ENCODE measurements around the gene HOXA4.

GRCh38 chr7:27124096-27124901 lies 6.3 kb downstream of the HOXA4 start:
- TF ChIP-seq, protein P1, sequence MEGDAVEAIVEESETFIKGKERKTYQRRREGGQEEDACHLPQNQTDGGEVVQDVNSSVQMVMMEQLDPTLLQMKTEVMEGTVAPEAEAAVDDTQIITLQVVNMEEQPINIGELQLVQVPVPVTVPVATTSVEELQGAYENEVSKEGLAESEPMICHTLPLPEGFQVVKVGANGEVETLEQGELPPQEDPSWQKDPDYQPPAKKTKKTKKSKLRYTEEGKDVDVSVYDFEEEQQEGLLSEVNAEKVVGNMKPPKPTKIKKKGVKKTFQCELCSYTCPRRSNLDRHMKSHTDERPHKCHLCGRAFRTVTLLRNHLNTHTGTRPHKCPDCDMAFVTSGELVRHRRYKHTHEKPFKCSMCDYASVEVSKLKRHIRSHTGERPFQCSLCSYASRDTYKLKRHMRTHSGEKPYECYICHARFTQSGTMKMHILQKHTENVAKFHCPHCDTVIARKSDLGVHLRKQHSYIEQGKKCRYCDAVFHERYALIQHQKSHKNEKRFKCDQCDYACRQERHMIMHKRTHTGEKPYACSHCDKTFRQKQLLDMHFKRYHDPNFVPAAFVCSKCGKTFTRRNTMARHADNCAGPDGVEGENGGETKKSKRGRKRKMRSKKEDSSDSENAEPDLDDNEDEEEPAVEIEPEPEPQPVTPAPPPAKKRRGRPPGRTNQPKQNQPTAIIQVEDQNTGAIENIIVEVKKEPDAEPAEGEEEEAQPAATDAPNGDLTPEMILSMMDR (IDR thresholded peaks at IDR 0.05; ENCODE audit: poor library complexity) = no peak
- TF ChIP-seq EZH2 (IDR thresholded peaks at IDR 0.05; ENCODE audit: borderline replicate concordance) = peak; percentile 54
